Endothelial cell of umbilical vein (primary cell): ENCODE results near the gene SPRR1A. TPM values are rescaled to one million over a fixed set of nuclear protein-coding genes. Genes with fewer than 3 reads are reported as not detected.

Experiments
- Bru-seq: library from RNA; stranded (reverse); fragments of 400-500 nt; gene quantifications from one replicate; lab custom pipeline; 2021; lab: Mats Ljungman, UMichigan
- BruChase-seq, 2 experiments: library from RNA; stranded (reverse); fragments of 400-500 nt; gene quantifications; one replicate each; lab custom pipeline; 2021; lab: Mats Ljungman, UMichigan
- BruUV-seq: library from RNA; stranded (reverse); fragments of 400-500 nt; replicated peaks from 2 replicates; lab custom pipeline; 2021; lab: Mats Ljungman, UMichigan
- CTCF ChIA-PET: fragments of 300-600, 350-600 bp; sonication (Branson Sonifier 250); formaldehyde crosslinking; loops from one replicate; lab custom pipeline; 2021; ENCODE audit warnings: antibody characterized with exemption, inconsistent platforms; lab: Charles Lee
- POLR2A ChIA-PET: fragments of 300-600, 350-600 bp; sonication (Branson Sonifier 250); formaldehyde crosslinking; loops from one replicate; lab custom pipeline; 2021; ENCODE audit warnings: antibody characterized with exemption, inconsistent platforms; lab: Charles Lee
- DNase-seq: peaks from one replicate; pipeline ENCODE4 v3.0.0-alpha.2; 2011; ENCODE audit warnings: low read depth, low spot score
- FAIRE-seq: peaks from 2 replicates; lab custom pipeline; 2011; peaks lifted over from hg19 to GRCh38; lab: Jason Lieb, UNC
- H2AFZ ChIP-seq: 2 replicates; pipeline ENCODE4 v1.6.0; 2012; ENCODE audit warnings: low read depth, low read length, control low read depth, inconsistent platforms
- H3K27ac ChIP-seq: 2 replicates; pipeline ENCODE4 v1.5.1; 2011; ENCODE audit warnings: low read depth, mild to moderate bottlenecking, control low read depth, low read length, moderate library complexity; ENCODE audit not compliant: insufficient read depth
- H3K27me3 ChIP-seq, 2 experiments: 2 replicates each; pipeline versions ENCODE4 v1.6.0 to v1.6.1; 2011; ENCODE audit warnings: low read length in 2 of 2, mixed read lengths in 1 of 2; ENCODE audit not compliant: control insufficient read depth in 2 of 2, insufficient read depth in 2 of 2
- H3K36me3 ChIP-seq, 2 experiments: 2 replicates in 1 of 2; 3 replicates in 1 of 2; pipeline ENCODE4 v1.5.1; 2011; ENCODE audit warnings: low read length in 2 of 2, mild to moderate bottlenecking in 1 of 2, moderate library complexity in 1 of 2; ENCODE audit not compliant: control insufficient read depth in 2 of 2, insufficient read depth in 2 of 2; ENCODE audit errors: extremely low read depth in 1 of 2
- H3K4me1 ChIP-seq: 3 replicates; pipeline ENCODE4 v1.5.1; 2011; ENCODE audit warnings: mild to moderate bottlenecking, low read length; ENCODE audit not compliant: control insufficient read depth, insufficient read depth; ENCODE audit errors: extremely low read depth
- H3K4me2 ChIP-seq: 2 replicates; pipeline ENCODE4 v1.6.1; 2011; ENCODE audit warnings: low read length, control low read depth, mixed read lengths; ENCODE audit not compliant: insufficient read depth
- H3K4me3 ChIP-seq, 3 experiments: fragments of 200-600 bp in 1 of 3; sonication (generic), shearing (Covaris generic) in 1 of 3; replicated peaks in 1 of 3; 2 replicates each; pipeline ENCODE4 v1.5.1; 2011 to 2016; ENCODE audit warnings: control low read depth in 3 of 3, low read length in 3 of 3, mild to moderate bottlenecking in 2 of 3, inconsistent platforms in 1 of 3, low read depth in 1 of 3, moderate library complexity in 1 of 3; ENCODE audit not compliant: insufficient read depth in 1 of 3
- H3K79me2 ChIP-seq: 2 replicates; pipeline ENCODE4 v1.6.0; 2012; ENCODE audit warnings: low read length, inconsistent platforms; ENCODE audit not compliant: control insufficient read depth, insufficient read depth
- H3K9ac ChIP-seq: replicated peaks from 2 replicates; pipeline ENCODE3; 2011; ENCODE audit warnings: low read length, control low read depth; ENCODE audit not compliant: insufficient read depth; ENCODE audit errors: extremely low read depth
- H3K9me1 ChIP-seq: replicated peaks from 3 replicates; pipeline ENCODE4 v1.6.0; 2011; ENCODE audit warnings: mild to moderate bottlenecking, low read length; ENCODE audit not compliant: control insufficient read depth, insufficient read depth; ENCODE audit errors: extremely low read depth
- H3K9me3 ChIP-seq: replicated peaks from 2 replicates; pipeline ENCODE4 v1.5.1; 2012; ENCODE audit warnings: low read length, inconsistent platforms; ENCODE audit not compliant: control insufficient read depth, insufficient read depth
- H4K20me1 ChIP-seq: replicated peaks from 2 replicates; pipeline ENCODE3; 2011; ENCODE audit warnings: mild to moderate bottlenecking, low read length; ENCODE audit not compliant: control insufficient read depth, insufficient read depth; ENCODE audit errors: extremely low read depth
- EZH2 ChIP-seq: IDR thresholded peaks from 2 replicates; pipeline ENCODE4 v1.6.1; 2012; ENCODE audit warnings: borderline replicate concordance, low read depth, mild to moderate bottlenecking, moderate library complexity, low read length, inconsistent platforms; ENCODE audit not compliant: severe bottlenecking
- FOS ChIP-seq: IDR thresholded peaks from 2 replicates; pipeline ENCODE4 v1.6.1; 2011; ENCODE audit warnings: mild to moderate bottlenecking, low read length, moderate library complexity, borderline replicate concordance; ENCODE audit not compliant: insufficient read depth
- GATA2 ChIP-seq: IDR thresholded peaks from 2 replicates; pipeline ENCODE4 v1.7.0; 2011; ENCODE audit warnings: low read depth, mild to moderate bottlenecking, moderate library complexity, mixed read lengths, low read length; ENCODE audit not compliant: insufficient read length, insufficient read depth
- JUN ChIP-seq: IDR thresholded peaks from 2 replicates; pipeline ENCODE4 v1.6.1; 2011; ENCODE audit warnings: borderline replicate concordance, low read depth; ENCODE audit not compliant: insufficient read length, insufficient read depth
- MYC ChIP-seq: IDR thresholded peaks from one replicate; pipeline ENCODE4 v1.6.1; 2011; ENCODE audit warnings: mild to moderate bottlenecking, low read depth, low read length
- POLR2A ChIP-seq: IDR thresholded peaks from 2 replicates; pipeline ENCODE4 v1.6.1; 2012; ENCODE audit warnings: low read depth, mild to moderate bottlenecking, control low read depth, low read length
- POLR2AphosphoS5 ChIP-seq: IDR thresholded peaks from 2 replicates; pipeline ENCODE4 v1.6.1; 2012; ENCODE audit warnings: low read depth, mild to moderate bottlenecking, control low read depth, low read length, moderate library complexity; ENCODE audit not compliant: insufficient read depth
- dilution Hi-C: fragments of 300-500 bp; cut with MboI; formaldehyde crosslinking; loops from one replicate; pipeline ENCODE4 v1.15.0; 2019; ENCODE audit warnings: low sequenced_read_pairs; ENCODE audit not compliant: extremely low pct_ligation_motif_present
- intact Hi-C: fragments of 100-400 bp; cut with micrococcal nuclease; formaldehyde crosslinking; loops from one replicate; pipeline ENCODE4 v1.10.0; 2022
- long read RNA-seq: library from polyadenylated mRNA; stranded (forward); transcript quantifications from one replicate; pipeline ENCODE4 v2.0.0, GENCODE V29; 2021
- polyA minus RNA-seq, 3 experiments: library from RNA; depleted of rRNA, polyadenylated mRNA; stranded (reverse); fragments of >200 nt; gene quantifications; 1 replicate in 1 of 3; 2 replicates in 2 of 3; pipeline ENCODE4 v1.2.3, GENCODE V29; 2011
- polyA plus RNA-seq, 4 experiments: library from polyadenylated mRNA; depleted of rRNA in 3 of 4; stranded (reverse) in 3 of 4; unstranded in 1 of 4; fragments of >200 nt; gene quantifications; 2 replicates each; pipeline versions ENCODE4 v1.2.1 to v1.2.3, GENCODE V29; 2011 to 2012; ENCODE audit warnings: missing spikeins in 1 of 4
- total RNA-seq: library from RNA; stranded (reverse); gene quantifications from 2 replicates; pipeline ENCODE4 v1.2.3, GENCODE V29; 2021
- TF ChIP-seq, protein P1 (sequence below), 2 donors: IDR thresholded peaks; 1 replicate in 1 of 2; 2 replicates in 1 of 2; pipeline ENCODE4 v1.5.1; 2011; ENCODE audit warnings: low read length in 2 of 2, mild to moderate bottlenecking in 2 of 2, moderate library complexity in 2 of 2, control low read depth in 1 of 2, inconsistent platforms in 1 of 2, low read depth in 1 of 2; ENCODE audit not compliant: insufficient read depth in 1 of 2; ENCODE audit errors: extremely low read depth in 1 of 2
- TF ChIP-seq, protein P2 (sequence below): IDR thresholded peaks from 2 replicates; pipeline ENCODE4 v1.6.1; 2011; ENCODE audit not compliant: insufficient read depth, insufficient read length

The SPRR1A gene, protein sequence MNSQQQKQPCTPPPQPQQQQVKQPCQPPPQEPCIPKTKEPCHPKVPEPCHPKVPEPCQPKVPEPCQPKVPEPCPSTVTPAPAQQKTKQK
- not detected in 2 replicates for total RNA-seq
- polyA plus RNA-seq, result not detected in 2 replicates
- polyA plus RNA-seq (2011; cell fraction: cytosol; rRNA removed), result not detected in 2 replicates
- polyA plus RNA-seq (2011; cell fraction: nucleus; rRNA removed), result not detected in 2 replicates
- polyA plus RNA-seq (2012), result not detected in 2 replicates
- polyA minus RNA-seq, result not detected in 2 replicates
- not detected for polyA minus RNA-seq (2011; cell fraction: cytosol; rRNA and poly(A)+ RNA removed)
- polyA minus RNA-seq (2011; cell fraction: nucleus; rRNA and poly(A)+ RNA removed), result not detected in 2 replicates
- Bru-seq, nascent RNA, result not detected
- not detected for BruChase-seq, experiment 1, labeled RNA remaining after a 6-hour chase
- not detected for BruChase-seq, experiment 2, labeled RNA remaining after a 2-hour chase
- long read RNA-seq, result 0 reads

DNA sequence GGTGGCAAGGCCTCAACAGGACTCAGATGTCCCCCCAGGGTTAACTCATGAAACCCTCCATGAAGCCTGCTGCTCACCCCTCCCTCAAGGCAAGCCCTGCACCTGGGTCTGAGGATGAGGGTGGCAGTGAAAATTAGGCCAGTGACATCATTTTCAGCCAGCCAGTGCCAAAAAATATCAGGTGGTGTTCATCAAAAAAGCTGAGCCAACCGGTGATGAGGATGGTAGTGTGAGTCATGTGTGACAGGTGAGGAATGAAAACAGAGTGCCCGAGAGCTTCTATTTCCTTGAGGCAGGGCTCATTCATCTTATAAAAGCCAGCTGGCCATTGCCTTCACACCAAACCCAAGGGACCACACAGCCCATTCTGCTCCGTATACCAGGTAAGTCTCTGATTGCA, at the start of gene SPRR1A:
SPRR1A (plus strand) TSS at position 339 of the 400 bp plus-strand sequence. CDS start 1,150 bp downstream, outside the sequence.
- Histone ChIP-seq H3K9ac (no peak within 1 kb of the TSS), H3K79me2 (no peaks in the 10 kb centered on the region), H3K9me1 (no peaks in the 10 kb centered on the region), H3K4me1 (no peaks in the 10 kb centered on the region), H3K27me3 (no peaks in the 10 kb centered on the region), H3K4me2 (no peak within 1 kb of the TSS), H3K9me3 (no peaks in the 10 kb centered on the region), H3K36me3 (no peaks in the 10 kb centered on the region), H3K27ac (no peak within 1 kb of the TSS), H3K4me3 (no peak within 1 kb of the TSS), H4K20me1 (no peaks in the 10 kb centered on the region), H2AFZ (no peak within 1 kb of the TSS)
- intact Hi-C loops (no loop called here), dilution Hi-C loops (no loop called here)
- DNase-seq (no peak), FAIRE-seq (no peak)
- BruUV-seq, result no TSS peak
- TF ChIP-seq POLR2A, result no peak
- TF ChIP-seq GATA2, result no peak
- TF ChIP-seq EZH2, result no peak
- TF ChIP-seq JUN, result no peak
- TF ChIP-seq, protein P1, sequence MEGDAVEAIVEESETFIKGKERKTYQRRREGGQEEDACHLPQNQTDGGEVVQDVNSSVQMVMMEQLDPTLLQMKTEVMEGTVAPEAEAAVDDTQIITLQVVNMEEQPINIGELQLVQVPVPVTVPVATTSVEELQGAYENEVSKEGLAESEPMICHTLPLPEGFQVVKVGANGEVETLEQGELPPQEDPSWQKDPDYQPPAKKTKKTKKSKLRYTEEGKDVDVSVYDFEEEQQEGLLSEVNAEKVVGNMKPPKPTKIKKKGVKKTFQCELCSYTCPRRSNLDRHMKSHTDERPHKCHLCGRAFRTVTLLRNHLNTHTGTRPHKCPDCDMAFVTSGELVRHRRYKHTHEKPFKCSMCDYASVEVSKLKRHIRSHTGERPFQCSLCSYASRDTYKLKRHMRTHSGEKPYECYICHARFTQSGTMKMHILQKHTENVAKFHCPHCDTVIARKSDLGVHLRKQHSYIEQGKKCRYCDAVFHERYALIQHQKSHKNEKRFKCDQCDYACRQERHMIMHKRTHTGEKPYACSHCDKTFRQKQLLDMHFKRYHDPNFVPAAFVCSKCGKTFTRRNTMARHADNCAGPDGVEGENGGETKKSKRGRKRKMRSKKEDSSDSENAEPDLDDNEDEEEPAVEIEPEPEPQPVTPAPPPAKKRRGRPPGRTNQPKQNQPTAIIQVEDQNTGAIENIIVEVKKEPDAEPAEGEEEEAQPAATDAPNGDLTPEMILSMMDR (IDR thresholded peaks at IDR 0.05; ENCODE audit: extremely low read depth in 1 of 2, insufficient read depth in 1 of 2, low read depth in 1 of 2, low read length in 2 of 2), result no peak
- TF ChIP-seq FOS, result no peak
- TF ChIP-seq POLR2AphosphoS5, result no peak
- TF ChIP-seq MYC, result no peak
- TF ChIP-seq, protein P2, sequence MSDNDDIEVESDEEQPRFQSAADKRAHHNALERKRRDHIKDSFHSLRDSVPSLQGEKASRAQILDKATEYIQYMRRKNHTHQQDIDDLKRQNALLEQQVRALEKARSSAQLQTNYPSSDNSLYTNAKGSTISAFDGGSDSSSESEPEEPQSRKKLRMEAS, result no peak
- ChIA-PET CTCF (no interaction called here), POLR2A (no interaction called here)
